Cerebellar cortex (tissue), 1 donor: ENCODE data around the gene CD180.
A peak's percentile ranks its signal among the peaks of the same experiment; 100 is the strongest.

Experiments
- DNase-seq: peaks from one replicate; pipeline ENCODE4 v3.0.0-alpha.2; 2015; ENCODE audit warnings: low spot score

CD180 gene

DNA sequence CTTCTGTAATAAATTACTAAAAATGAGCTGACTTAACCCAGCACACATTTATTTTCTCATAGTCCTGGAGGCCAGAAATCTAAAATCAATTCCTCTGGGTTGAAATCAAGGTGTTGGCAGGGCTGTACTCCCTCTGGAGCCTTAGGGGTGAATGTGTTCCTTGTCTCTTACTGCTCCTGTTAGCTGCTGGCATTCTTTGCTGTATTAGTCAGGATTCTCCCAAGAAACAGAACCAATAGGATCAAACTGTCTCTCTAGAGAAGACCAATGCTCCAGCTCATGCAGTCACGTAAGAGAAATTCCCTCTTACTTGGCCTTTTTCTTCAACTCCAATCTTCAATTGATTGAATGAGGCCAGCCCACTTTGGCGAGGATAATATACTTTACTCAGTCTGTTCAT, 15.3 kb upstream of the CD180 start:
- DNase-seq, result no peak

DNA sequence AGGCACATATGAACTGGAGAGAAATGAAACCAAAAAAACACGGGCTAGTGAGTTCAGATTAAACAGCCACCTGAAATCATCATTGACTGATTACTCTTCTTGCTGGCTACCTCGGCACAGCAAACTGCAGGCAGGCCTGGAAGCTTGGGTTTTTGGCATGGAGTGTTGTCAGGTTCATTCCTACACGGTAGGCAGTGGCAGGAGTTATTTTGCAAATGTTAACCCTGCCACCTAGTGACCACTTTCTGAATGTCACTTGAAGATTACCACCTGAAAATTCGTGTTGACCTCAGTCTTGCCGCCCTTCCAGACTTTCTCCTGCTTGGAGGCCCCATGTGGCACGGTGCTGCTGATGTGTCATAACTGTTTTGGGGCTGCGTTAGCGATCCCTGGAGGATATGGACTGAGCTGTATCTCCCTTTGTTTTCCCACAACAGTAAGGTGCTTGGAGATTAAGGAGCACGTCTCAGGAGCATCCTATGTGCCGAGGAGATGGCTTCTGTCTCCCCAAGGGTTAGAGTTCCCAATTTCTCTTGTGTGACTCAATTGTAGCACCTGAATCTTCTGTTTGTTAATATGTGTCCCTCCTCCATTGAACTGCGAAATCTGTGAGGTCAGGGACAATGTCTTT, 12.7 kb upstream of the CD180 start:
- DNase-seq, result peak; percentile 92

DNA sequence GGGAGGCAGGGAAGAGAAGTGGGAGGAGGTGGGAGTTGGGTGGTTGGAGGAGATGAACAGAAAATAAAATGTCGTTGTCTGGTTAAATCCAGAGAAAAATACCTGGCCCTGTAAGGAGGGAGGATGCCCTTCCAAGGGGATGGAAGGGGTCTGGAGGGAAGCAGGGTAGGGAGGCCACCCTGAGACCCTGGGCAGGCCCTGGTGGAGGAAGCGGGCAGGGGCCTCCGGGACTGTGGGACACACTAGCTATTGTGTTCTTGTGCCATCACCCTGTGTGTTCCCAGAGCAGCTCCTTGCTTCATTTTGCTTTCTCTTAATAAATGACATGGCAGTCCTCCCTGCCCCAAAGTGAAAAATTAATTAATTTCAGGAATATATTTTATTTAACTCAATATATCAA, 11.8 kb upstream of the CD180 start:
- no peak for DNase-seq

GRCh38 chr5:67206929-67207328, 10.3 kb upstream of the CD180 start:
- no peak for DNase-seq

DNA sequence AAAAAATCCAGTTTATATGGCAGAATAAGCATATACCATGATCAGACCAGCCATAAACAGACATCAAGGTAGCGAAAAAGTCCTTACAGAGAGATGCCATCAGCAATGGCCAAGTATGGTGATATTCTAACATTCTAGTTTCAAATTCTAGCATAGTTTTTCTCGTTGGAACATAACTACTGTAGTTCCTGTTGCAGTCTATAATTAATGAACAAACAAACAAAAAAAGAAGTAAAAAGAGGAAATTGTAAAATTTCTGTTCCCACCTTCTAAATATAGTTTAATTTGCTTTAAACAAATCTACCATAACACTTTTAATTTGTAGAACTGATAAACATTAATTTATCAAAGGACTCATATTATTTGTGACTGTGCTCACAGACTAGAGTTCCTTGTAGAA, 9.9 kb upstream of the CD180 start:
- DNase-seq, result no peak

DNA sequence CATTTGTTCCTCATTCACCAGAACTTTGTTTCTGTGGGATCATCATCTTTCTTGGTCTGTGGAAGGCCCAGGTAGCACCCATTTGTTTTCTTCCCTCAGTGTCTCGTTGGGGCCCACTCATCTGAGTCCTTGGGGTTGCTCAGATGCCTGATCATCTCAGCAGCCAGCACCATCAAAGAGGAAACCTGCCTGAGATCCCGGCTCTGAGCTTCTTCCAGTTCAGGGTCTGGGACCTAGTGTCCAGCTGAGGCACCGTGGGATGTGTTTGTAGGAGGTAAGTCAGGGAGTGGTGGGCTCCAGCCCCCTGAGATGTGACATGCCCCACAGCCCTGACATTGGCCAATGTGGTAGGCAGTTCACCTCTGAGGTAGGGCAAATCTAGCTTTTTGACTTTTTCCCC, 9.4 kb upstream of the CD180 start:
- no peak for DNase-seq

GRCh38 chr5:67204821-67205220, 8.2 kb upstream of the CD180 start:
- DNase-seq, result no peak

DNA sequence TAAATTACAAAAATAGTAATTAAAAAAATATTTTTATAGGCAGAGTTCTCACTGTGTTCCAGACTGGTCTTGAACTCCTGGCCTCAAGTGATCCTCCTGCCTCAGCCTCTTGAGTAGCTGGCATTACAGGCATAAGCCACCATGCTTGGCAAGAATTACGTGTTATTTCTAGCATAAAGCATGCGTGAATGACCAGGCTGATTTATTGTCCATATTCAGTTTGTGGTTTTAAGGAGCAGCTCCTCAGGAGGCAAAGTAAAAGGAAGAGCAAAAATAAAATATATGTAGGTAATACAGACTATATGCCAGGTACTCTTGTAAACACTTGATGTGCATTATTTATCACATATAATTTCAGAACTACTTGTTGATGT, 7.1 kb upstream of the CD180 start:
- DNase-seq, result no peak

DNA sequence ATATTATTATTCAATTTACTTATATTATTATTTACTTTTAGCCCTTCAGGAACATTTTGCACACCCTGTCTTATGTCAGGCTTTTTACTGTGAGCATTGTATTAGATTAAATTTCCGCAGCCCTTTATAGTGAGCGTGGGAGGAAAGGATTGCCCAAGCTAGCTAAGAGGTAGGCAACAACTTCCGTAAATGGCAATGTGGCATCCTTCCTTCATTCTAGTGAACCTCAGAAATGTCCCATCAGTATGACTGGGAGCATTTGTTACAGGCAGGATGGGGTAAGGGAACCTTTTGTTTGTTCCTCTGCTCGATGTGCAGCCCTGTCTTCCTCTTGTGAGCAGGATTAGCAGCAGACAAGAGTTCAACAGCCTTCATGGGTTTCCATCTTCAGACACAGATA, 6.2 kb upstream of the CD180 start:
- DNase-seq, result no peak

- no peak for DNase-seq
These were observed 5.4 kb upstream of the CD180 start for GRCh38 chr5:67201897-67202549.

- no peak for DNase-seq
These were observed 4.4 kb upstream of the CD180 start for GRCh38 chr5:67200809-67201562.

DNA sequence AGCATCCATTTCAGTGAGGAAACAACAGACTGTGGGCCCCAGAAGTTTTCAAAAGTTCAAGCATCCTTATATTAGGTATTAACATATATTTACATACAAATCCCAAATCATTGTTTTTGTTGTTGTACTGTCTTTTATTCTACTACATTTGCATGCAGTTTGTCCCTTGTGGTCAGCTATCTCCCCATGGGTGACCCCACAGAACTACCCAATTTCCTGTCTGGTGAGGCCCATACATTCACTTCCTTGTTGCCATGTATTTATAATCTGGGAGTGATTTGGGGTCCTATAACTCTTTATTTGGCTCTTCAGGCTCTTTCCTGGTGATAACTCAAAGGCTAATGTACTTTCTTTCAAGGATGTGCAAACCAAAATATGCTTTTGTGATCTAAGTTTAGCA, 3.3 kb upstream of the CD180 start:
- DNase-seq, result no peak

DNA sequence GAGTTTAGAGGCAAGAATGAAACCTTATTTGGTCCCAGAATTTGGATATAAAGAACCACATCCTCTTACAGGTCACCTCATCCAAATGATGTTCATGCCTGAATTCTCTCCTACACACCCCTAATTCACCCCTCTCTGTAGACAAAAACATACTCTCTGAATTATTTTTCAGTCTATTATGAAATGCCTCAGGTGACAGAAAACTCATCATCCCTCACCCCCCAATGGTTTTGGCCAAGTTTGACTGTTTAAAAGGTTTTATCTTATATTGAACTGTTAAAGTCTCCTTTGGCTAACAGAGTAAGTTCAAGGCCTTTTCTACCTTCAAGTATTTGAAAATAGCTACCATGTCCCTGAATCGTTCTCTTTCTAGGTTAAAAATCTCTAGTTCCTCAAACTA, 2.3 kb upstream of the CD180 start:
- no peak for DNase-seq

DNA sequence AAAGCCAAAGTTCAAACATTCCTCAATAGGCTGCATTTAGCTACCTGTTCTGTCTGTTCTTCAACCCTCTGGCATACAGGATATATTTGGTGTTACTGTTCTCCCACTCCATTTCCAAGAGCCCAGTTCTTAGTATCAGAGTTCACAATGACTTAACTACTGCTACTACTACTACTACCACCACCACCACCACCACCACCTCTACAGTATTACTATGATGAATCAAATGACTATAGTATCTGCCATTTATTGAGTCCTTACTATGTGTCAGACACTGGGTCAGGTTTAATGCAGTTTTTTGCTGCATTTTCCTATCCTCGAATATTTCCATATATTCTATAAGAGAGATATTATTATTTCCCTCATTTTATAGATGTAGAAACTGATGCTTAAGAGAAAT, 937 bp upstream of the CD180 start:
- no peak for DNase-seq

DNA sequence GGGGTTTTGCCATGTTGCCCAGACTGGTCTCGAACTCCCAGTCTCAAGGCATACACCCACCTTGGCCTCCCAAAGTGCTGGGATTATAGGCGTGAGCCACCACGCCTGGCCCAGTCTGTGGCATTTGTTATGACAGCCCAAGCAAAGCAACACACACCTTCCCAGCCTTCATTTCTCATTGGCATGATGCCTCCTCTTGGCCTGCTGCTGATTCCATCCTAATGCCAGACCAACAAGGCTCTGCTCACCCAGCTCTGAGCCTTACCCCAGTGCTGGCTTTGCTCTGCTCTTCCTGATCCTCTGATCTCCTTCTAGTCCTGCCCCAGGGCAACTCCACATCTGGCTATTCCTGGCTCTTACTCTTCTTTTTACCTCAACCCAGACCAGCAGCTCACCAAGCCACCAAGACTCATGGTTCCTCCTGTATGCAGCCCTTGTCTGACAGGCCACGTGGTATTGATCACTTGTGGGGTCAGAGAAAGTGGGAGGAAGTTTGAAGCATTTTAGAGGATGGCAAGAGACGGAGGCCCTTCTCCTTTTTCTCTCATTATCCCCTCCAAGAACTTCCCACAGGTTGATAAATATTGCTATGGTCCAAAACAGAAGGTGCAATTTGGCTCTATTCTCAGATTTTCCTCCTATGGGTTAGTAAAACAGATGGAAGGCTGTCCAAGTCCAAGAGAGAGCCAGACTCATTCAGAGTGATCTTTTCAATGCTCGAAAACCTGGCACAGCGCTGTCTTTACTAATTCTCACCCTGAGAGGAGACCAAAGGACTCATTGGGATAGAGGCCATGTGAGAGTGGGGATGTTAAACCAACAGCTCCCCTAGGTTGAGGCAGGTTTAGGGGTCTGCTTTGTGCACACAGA, 958 bp downstream of the CD180 start:
- DNase-seq, result peak; percentile 96

DNA sequence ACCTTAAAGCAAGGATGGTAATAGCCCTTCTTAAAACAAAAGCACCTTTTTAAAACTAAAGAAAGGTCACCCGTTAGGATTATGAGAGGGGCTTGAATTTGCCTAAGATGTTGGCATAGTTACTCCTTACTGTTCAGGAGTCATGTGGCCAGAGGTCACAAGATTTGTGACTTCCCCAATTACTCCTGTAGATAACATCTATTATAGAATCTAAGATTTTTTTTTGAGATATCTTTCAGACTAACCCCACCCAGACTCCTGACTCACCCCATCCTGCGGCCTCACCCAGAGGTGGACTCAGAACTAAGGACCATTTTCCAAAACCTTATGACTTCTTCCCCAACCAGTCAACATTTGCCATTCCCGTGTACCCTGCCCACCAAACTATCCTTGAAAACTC, 2.4 kb downstream of the CD180 start:
- DNase-seq, result no peak

- no peak for DNase-seq
These were observed 3.2 kb downstream of the CD180 start for GRCh38 chr5:67193439-67193807.

- DNase-seq, result no peak
These were observed 3.7 kb downstream of the CD180 start for GRCh38 chr5:67192719-67193438.

DNA sequence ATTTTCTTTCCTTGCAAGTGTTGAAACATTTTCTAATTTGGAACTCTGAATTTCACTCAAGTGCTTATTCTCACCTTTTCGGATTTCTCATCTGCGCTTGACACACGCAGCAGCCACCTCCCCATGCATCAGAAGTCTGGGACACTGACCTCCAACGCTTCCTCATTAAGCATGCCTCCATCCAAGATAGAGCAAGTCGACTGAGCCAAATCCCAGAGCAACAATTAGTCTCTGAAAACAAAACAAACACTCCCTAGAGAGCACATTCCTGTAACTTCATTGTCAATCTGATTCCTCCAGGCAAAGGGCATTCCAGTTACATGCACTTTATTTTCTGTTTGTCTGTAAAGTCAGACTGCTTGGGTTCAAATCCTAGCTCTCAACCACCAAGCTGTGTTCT, 5.7 kb downstream of the CD180 start:
- DNase-seq, result no peak

- DNase-seq, result no peak
These were observed 6.2 kb downstream of the CD180 start for GRCh38 chr5:67190410-67190809.

GRCh38 chr5:67189931-67190330, 6.7 kb downstream of the CD180 start:
- no peak for DNase-seq

- DNase-seq, result no peak
These were observed 7.6 kb downstream of the CD180 start for GRCh38 chr5:67189079-67189354.
